Activated CD4-positive, alpha-beta T cell treated with anti-CD3 and anti-CD28 coated beads, Interleukin-2, amount 10 ng/mL, durations not matched to agents 7 days and 5 days (primary cell): ENCODE results near the gene IFT122. TPM values are rescaled to one million over a fixed set of nuclear protein-coding genes. Genes with fewer than 3 reads are reported as not detected.
"Not testable (repeated sequence)": the region's sequence is repeated elsewhere in the genome, so short reads cannot be mapped to it uniquely, and the experiment has no call there.

ENCODE experiments used
- CTCF ChIA-PET: fragments of 350-600 bp; sonication (Branson Sonifier 250); formaldehyde crosslinking; loops from one replicate; lab custom pipeline; 2021; ENCODE audit warnings: antibody characterized with exemption; lab: Charles Lee
- POLR2A ChIA-PET: fragments of 350-600 bp; sonication (Branson Sonifier 250); formaldehyde crosslinking; loops from one replicate; lab custom pipeline; 2021; ENCODE audit warnings: antibody characterized with exemption; lab: Charles Lee
- DNase-seq: peaks from one replicate; pipeline ENCODE4 v3.0.0-alpha.2; 2020
- H3K27ac Mint-ChIP-seq: one replicate; pipeline ENCODE4 v1.8.0; 2021; ENCODE audit warnings: mild to moderate bottlenecking, moderate library complexity, mixed read lengths
- H3K27me3 Mint-ChIP-seq: one replicate; pipeline ENCODE4 v1.8.0; 2021; ENCODE audit warnings: mixed read lengths
- H3K36me3 Mint-ChIP-seq: one replicate; pipeline ENCODE4 v1.8.0; 2021; ENCODE audit warnings: low read depth, mixed read lengths
- H3K4me1 Mint-ChIP-seq: one replicate; pipeline ENCODE4 v1.8.0; 2021; ENCODE audit warnings: mixed read lengths
- H3K4me3 Mint-ChIP-seq: one replicate; pipeline ENCODE4 v1.8.0; 2021; ENCODE audit warnings: mild to moderate bottlenecking, moderate library complexity, mixed read lengths
- H3K9me3 Mint-ChIP-seq: one replicate; pipeline ENCODE4 v1.8.0; 2021; ENCODE audit warnings: mixed read lengths
- total RNA-seq, 2 experiments: library from RNA; stranded (reverse); gene quantifications; one replicate each; pipeline ENCODE4 v1.2.3, GENCODE V29; 2021

Gene IFT122
- total RNA-seq, 2 experiments from 2014 or later, result 24.9 to 27.2 TPM

DNA sequence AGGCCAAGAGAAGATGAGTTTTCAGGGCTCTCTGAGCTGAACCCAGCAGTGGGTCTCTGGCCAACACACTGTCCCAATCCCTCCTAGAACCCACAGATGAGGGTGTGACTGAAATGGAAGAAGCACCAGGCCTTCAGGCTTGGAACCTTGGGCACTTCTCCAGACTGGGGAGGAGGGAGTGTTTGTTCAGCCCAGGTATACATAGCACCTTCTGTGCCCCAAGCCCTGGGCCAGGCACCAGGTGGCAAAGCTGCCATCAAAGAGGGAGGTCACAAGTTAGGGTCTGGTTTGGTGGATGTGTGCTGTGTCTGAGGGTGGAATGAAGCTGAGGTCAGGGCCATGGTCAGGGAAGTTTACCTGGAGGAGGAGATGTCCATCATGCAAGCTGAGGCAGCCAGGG, 72.6 kb downstream of the IFT122 start:
- Mint-ChIP-seq H3K4me3 (no peak overlapping the region), H3K27ac (no peak overlapping the region), H3K4me1 (peaks cover 10% of the 10 kb centered on the region), H3K36me3 (no peaks in the 10 kb centered on the region), H3K27me3 (no peaks in the 10 kb centered on the region), H3K9me3 (no peaks in the 10 kb centered on the region)
- DNase-seq, result no peak
- ChIA-PET CTCF (interaction anchor here (1.9 kb wide), 1 partner anchor 22 kb away, joined by 5 read pairs; no protein-coding TSS in a partner anchor), POLR2A (no interaction called here)

DNA sequence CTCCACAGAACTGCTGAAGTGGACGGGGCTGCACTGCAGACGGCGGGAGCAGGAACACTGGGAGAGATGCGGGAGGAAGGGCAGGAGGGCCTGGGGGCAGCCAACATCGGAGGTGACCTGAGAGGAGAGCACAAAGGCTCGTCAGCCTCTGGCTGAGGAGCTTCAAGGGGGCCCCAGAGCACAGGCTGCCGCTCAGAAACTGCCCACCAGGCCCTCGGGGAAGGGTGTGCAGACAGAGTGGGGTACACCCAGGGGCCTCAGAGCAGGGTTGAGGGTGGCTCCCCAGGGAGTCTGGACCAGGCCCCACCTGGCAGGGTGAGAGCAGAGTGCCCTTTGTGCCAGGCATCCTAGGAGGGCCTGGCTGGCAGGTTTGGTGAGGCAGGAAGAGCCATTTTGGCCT, 73.7 kb downstream of the IFT122 start:
- CTCF ChIA-PET, result interaction anchor here (1.9 kb wide), 1 partner anchor 21 kb away, joined by 5 read pairs; no protein-coding TSS in a partner anchor
- H3K9me3 Mint-ChIP-seq, result no peaks in the 10 kb centered on the region
- no peak overlapping the region for H3K27ac Mint-ChIP-seq

DNA sequence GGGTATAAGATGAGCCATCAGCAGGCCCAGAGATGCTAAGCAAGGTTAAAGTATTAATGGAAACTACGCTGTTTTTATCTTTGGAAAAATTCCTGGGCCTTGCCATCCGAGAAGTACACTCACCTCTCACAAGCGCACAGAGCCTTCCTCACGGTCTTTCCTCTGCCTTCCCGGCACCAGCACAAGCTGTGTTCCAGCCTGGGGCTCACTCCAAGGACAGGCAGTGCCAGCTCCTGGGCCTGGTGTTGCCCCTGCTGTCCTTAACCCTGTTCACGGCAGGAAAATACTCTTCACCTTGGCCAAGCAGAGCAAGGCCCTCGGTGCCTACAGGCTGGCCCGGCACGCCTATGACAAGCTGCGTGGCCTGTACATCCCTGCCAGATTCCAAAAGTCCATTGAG, 74.1 kb downstream of the IFT122 start:
- Mint-ChIP-seq H3K36me3 (no peaks in the 10 kb centered on the region), H3K4me3 (no peak overlapping the region), H3K4me1 (peaks cover 10% of the 10 kb centered on the region), H3K27ac (no peak overlapping the region), H3K27me3 (no peaks in the 10 kb centered on the region), H3K9me3 (no peaks in the 10 kb centered on the region)
- ChIA-PET CTCF (interaction anchor here (1.2 to 1.9 kb wide), 3 partner anchors 10 to 20 kb away, joined by 4 to 6 read pairs (median 5); no protein-coding TSS in a partner anchor), POLR2A (no interaction called here)
- no peak for DNase-seq

More for the DNA sequence above, 73.7 kb downstream of the IFT122 start:
- Mint-ChIP-seq H3K4me3 (no peak overlapping the region), H3K27me3 (no peaks in the 10 kb centered on the region), H3K36me3 (no peaks in the 10 kb centered on the region), H3K4me1 (peaks cover 10% of the 10 kb centered on the region)
- POLR2A ChIA-PET, result no interaction called here
- DNase-seq, result no peak

GRCh38 chr3:129514563-129514962, 74.5 kb downstream of the IFT122 start:
- Mint-ChIP-seq H3K27ac (no peak overlapping the region), H3K36me3 (no peaks in the 10 kb centered on the region), H3K4me1 (peaks cover 10% of the 10 kb centered on the region), H3K9me3 (no peaks in the 10 kb centered on the region), H3K27me3 (no peaks in the 10 kb centered on the region), H3K4me3 (no peak overlapping the region)
- POLR2A ChIA-PET, result no interaction called here
- DNase-seq, result no peak
- CTCF ChIA-PET, result interaction anchor here (1.2 to 1.9 kb wide), 3 partner anchors 9 to 20 kb away, joined by 4 to 6 read pairs (median 5); no protein-coding TSS in a partner anchor

- H3K27me3 Mint-ChIP-seq, DNase-seq, H3K4me3 Mint-ChIP-seq, POLR2A ChIA-PET, H3K4me1 Mint-ChIP-seq, H3K36me3 Mint-ChIP-seq, H3K9me3 Mint-ChIP-seq, H3K27ac Mint-ChIP-seq: not testable (repeated sequence)
- CTCF ChIA-PET, result interaction anchor here (1.2 to 1.4 kb wide), 2 partner anchors 8 to 10 kb away, joined by 4 to 6 read pairs; no protein-coding TSS in a partner anchor
Measured at GRCh38 chr3:129515108-129515820, 75.2 kb downstream of the IFT122 start.

DNA sequence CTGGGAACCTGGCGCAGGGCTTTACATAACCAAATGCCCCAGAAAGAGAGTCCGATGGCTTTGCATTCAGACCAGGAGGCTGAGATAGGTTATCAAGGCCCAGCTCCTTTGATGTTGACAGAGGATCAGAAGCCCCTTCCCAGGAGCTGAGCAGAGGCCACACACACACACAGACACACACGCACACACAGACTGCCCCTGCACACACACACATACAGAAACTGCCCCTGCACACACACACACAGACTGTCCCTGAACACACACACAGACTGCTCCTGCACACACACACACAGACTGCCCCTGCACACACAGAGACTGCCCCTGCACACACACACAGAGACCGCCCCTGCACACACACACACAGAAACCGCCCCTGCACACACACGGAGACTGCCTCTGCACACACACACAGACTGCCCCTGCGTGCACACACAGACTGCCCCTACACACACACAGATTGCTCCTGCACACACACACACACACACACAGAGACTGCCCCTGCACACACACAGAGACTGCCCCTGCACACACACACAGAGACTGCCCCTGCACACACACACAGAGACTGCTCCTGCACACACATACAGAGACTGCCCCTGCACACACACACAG, 75.9 kb downstream of the IFT122 start:
- POLR2A ChIA-PET, H3K27ac Mint-ChIP-seq, DNase-seq: not testable (repeated sequence)

GRCh38 chr3:129517516-129517915, 77.5 kb downstream of the IFT122 start:
- ChIA-PET POLR2A (no interaction called here), CTCF (interaction anchor here (1.0 kb wide), 1 partner anchor 24 kb away, joined by 3 read pairs; no protein-coding TSS in a partner anchor)
- DNase-seq, result no peak
- H3K9me3 Mint-ChIP-seq, result no peaks in the 10 kb centered on the region
- H3K4me1 Mint-ChIP-seq, result no peaks in the 10 kb centered on the region
- no peak overlapping the region for H3K4me3 Mint-ChIP-seq
- no peak overlapping the region for H3K27ac Mint-ChIP-seq
- H3K36me3 Mint-ChIP-seq, result no peaks in the 10 kb centered on the region
- no peaks in the 10 kb centered on the region for H3K27me3 Mint-ChIP-seq

More for the DNA sequence above, 75.9 kb downstream of the IFT122 start:
- H3K9me3 Mint-ChIP-seq, H3K4me1 Mint-ChIP-seq, H3K36me3 Mint-ChIP-seq, H3K27me3 Mint-ChIP-seq, CTCF ChIA-PET, H3K4me3 Mint-ChIP-seq: not testable (repeated sequence)

DNA sequence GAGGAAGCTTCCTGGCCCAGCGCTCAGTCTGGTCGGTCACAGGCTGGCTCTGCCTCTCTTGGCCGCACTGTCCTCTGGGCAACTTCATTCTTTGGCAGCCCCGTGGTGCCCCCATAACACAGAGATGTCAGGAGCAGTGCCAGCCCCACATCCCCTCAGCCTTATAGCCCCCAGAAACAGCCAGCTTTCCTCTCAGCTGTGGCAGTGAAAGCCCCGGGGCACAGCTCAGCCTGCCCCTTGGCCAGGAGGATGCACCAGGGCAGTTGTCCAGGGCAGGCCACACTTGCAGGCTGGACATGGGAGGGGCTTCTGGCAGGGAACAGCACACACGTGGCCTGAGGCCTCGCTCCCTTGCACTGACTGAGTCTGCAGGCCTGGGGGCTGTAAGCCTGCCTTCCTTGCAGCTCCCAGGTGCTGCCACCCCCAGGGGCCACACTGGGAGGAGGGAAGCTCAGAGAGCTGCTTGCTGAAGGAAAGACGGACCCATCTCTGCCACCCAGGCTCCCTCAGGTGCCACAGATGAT, 78.1 kb downstream of the IFT122 start:
- Mint-ChIP-seq H3K27ac (no peak overlapping the region), H3K27me3 (no peaks in the 10 kb centered on the region), H3K4me1 (no peaks in the 10 kb centered on the region), H3K9me3 (no peaks in the 10 kb centered on the region), H3K4me3 (no peak overlapping the region), H3K36me3 (no peaks in the 10 kb centered on the region)
- DNase-seq, result no peak
- ChIA-PET CTCF (interaction anchor here (1.0 kb wide), 1 partner anchor 25 kb away, joined by 3 read pairs; no protein-coding TSS in a partner anchor), POLR2A (no interaction called here)

DNA sequence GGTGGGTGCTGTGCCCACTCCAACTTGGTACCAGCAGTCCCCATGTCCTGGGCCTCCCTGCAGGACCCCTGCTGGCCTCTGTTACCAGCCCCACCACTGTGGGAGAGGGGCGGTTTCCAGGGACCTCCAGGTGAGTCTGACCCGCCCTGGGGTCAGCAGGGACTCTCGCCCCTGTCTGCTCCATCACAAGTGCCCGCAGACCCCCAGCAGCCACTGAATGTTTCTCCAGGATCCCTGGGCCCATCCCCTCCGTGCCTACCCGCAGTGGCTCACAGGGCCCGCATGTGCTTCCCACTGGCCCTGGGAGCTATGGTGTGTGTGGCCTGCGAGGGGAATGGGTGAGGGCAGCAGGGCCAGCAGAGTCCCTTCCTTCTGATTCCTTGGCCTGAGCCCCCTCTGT, 78.6 kb downstream of the IFT122 start:
- H3K36me3 Mint-ChIP-seq, result no peaks in the 10 kb centered on the region
- no peak overlapping the region for H3K27ac Mint-ChIP-seq
- no peak overlapping the region for H3K4me3 Mint-ChIP-seq
- ChIA-PET POLR2A (no interaction called here), CTCF (no interaction called here)
- H3K9me3 Mint-ChIP-seq, result no peaks in the 10 kb centered on the region
- H3K4me1 Mint-ChIP-seq, result no peaks in the 10 kb centered on the region
- DNase-seq, result no peak
- H3K27me3 Mint-ChIP-seq, result no peaks in the 10 kb centered on the region

GRCh38 chr3:129519449-129519848, 79.4 kb downstream of the IFT122 start:
- no peak for DNase-seq
- Mint-ChIP-seq H3K27me3 (no peaks in the 10 kb centered on the region), H3K27ac (no peak overlapping the region), H3K36me3 (no peaks in the 10 kb centered on the region), H3K4me3 (no peak overlapping the region), H3K9me3 (no peaks in the 10 kb centered on the region), H3K4me1 (no peaks in the 10 kb centered on the region)
- ChIA-PET POLR2A (no interaction called here), CTCF (no interaction called here)

- POLR2A ChIA-PET, result no interaction called here
- H3K4me3 Mint-ChIP-seq, result no peak overlapping the region
- no peaks in the 10 kb centered on the region for H3K36me3 Mint-ChIP-seq
- H3K27ac Mint-ChIP-seq, result no peak overlapping the region
- CTCF ChIA-PET, result no interaction called here
- no peaks in the 10 kb centered on the region for H3K27me3 Mint-ChIP-seq
- DNase-seq, result no peak
- H3K9me3 Mint-ChIP-seq, result no peaks in the 10 kb centered on the region
- no peaks in the 10 kb centered on the region for H3K4me1 Mint-ChIP-seq
Measured at GRCh38 chr3:129519896-129520715, 80.1 kb downstream of the IFT122 start.

- Mint-ChIP-seq H3K4me3 (no peak overlapping the region), H3K36me3 (no peaks in the 10 kb centered on the region), H3K9me3 (no peaks in the 10 kb centered on the region), H3K4me1 (no peaks in the 10 kb centered on the region), H3K27me3 (no peaks in the 10 kb centered on the region), H3K27ac (no peak overlapping the region)
- no peak for DNase-seq
- ChIA-PET CTCF (interaction anchor here (1.7 to 2.0 kb wide), 2 partner anchors 22 to 36 kb away, joined by 4 to 5 read pairs; partner anchors contain the start of gene H1-8), POLR2A (no interaction called here)
Measured at GRCh38 chr3:129520960-129521359, 80.9 kb downstream of the IFT122 start.
